Tibial nerve (tissue), 3 donors: Measurements from ENCODE around the gene RIN3.

Source experiments
- CTCF ChIP-seq, 5 experiments: fragments of 200-600 bp in 3 of 5; fragments of 450-650 bp in 2 of 5; sonication (generic) in 3 of 5; IDR thresholded peaks; one replicate each; pipeline ENCODE4 v1.5.1; 2016 to 2019; ENCODE audit warnings: antibody characterized with exemption in 5 of 5, mild to moderate bottlenecking in 3 of 5, moderate library complexity in 2 of 5
- POLR2A ChIP-seq, 2 donors: fragments of 450-650 bp; IDR thresholded peaks; one replicate each; pipeline ENCODE4 v1.6.1; 2017; ENCODE audit warnings: antibody characterized with exemption in 2 of 2, mild to moderate bottlenecking in 2 of 2, moderate library complexity in 2 of 2

GRCh38 chr14:92709340-92710000 is 195.9 kb downstream of the RIN3 start:
- TF ChIP-seq POLR2A (IDR thresholded peaks at IDR 0.05) (no peak), CTCF (IDR thresholded peaks at IDR 0.05) (no peak)
